Suprapubic skin (tissue), 4 donors: ENCODE results near the gene SLC9A2. TPM values are rescaled to one million over a fixed set of nuclear protein-coding genes. Genes with fewer than 3 reads are reported as not detected.

Source experiments
- DNase-seq, 2 donors: peaks; one replicate each; pipeline ENCODE4 v3.0.0-alpha.2; 2019; ENCODE audit warnings: low spot score in 2 of 2
- H3K27ac ChIP-seq: fragments of 200-600 bp; sonication (generic); one replicate; pipeline ENCODE4 v1.5.1; 2019
- H3K27me3 ChIP-seq: fragments of 200-600 bp; sonication (generic); one replicate; pipeline ENCODE4 v1.5.1; 2019
- H3K36me3 ChIP-seq: fragments of 200-600 bp; sonication (generic); one replicate; pipeline ENCODE4 v1.5.1; 2019
- H3K4me1 ChIP-seq: fragments of 200-600 bp; sonication (generic); one replicate; pipeline ENCODE4 v1.5.1; 2019
- H3K4me3 ChIP-seq: fragments of 200-600 bp; sonication (generic); one replicate; pipeline ENCODE4 v1.5.1; 2019; ENCODE audit warnings: mild to moderate bottlenecking
- H3K9me3 ChIP-seq: fragments of 200-600 bp; sonication (generic); one replicate; pipeline ENCODE4 v1.5.1; 2019
- CTCF ChIP-seq, 2 donors: fragments of 200-600 bp in 1 of 2; fragments of 450-650 bp in 1 of 2; sonication (generic) in 1 of 2; IDR thresholded peaks; one replicate each; pipeline ENCODE4 v1.5.1; 2016 to 2019; ENCODE audit warnings: antibody characterized with exemption in 2 of 2, mild to moderate bottlenecking in 1 of 2, moderate library complexity in 1 of 2
- EP300 ChIP-seq: sonication (generic); formaldehyde crosslinking; IDR thresholded peaks from one replicate; pipeline ENCODE4 v1.6.1; 2017; ENCODE audit warnings: antibody characterized with exemption
- POLR2A ChIP-seq, 2 donors: fragments of 450-650 bp; IDR thresholded peaks; one replicate each; pipeline ENCODE4 v1.6.1; 2017; ENCODE audit warnings: antibody characterized with exemption in 2 of 2, mild to moderate bottlenecking in 2 of 2, moderate library complexity in 2 of 2
- POLR2AphosphoS5 ChIP-seq, 3 donors: sonication (generic); formaldehyde crosslinking; IDR thresholded peaks; one replicate each; pipeline ENCODE4 v1.6.1; 2017; ENCODE audit warnings: antibody characterized with exemption in 3 of 3
- WGBS: methylation state at CpG from one replicate; pipeline ENCODE4 v1.1.5; 2018; 5-methylcytosine and 5-hydroxymethylcytosine counted together
- total RNA-seq, 4 donors: library from RNA; depleted of rRNA; stranded (reverse); fragments of >200 nt; gene quantifications; one replicate each; pipeline ENCODE4 v1.1.0, GENCODE V29; 2016

The SLC9A2 gene
- total RNA-seq, 4 donors from 2014 or later: 1.2 to 3.9 (median 2.8) TPM

GRCh38 chr2:102696463-102696862, 77.1 kb downstream of the SLC9A2 start:
- Histone ChIP-seq H3K4me1 (no peaks in the 10 kb centered on the region), H3K27me3 (no peaks in the 10 kb centered on the region), H3K4me3 (no peak overlapping the region), H3K36me3 (no peaks in the 10 kb centered on the region), H3K9me3 (no peaks in the 10 kb centered on the region), H3K27ac (no peak overlapping the region)
- TF ChIP-seq POLR2A (IDR thresholded peaks at IDR 0.05) (no peak), POLR2AphosphoS5 (IDR thresholded peaks at IDR 0.05) (no peak), EP300 (no peak), CTCF (IDR thresholded peaks at IDR 0.05) (no peak)
- no peak for DNase-seq
- WGBS: 90% methylated on average over 2 of the region's 2 CpGs

- TF ChIP-seq POLR2A (IDR thresholded peaks at IDR 0.05) (no peak), POLR2AphosphoS5 (IDR thresholded peaks at IDR 0.05) (no peak), CTCF (IDR thresholded peaks at IDR 0.05) (no peak), EP300 (no peak)
- H3K36me3 ChIP-seq: no peaks in the 10 kb centered on the region
- DNase-seq: no peak
These were observed 79.2 kb downstream of the SLC9A2 start for GRCh38 chr2:102698369-102699111.

GRCh38 chr2:102703305-102703704, 84.0 kb downstream of the SLC9A2 start:
- H3K9me3 ChIP-seq: no peaks in the 10 kb centered on the region
- H3K4me3 ChIP-seq: no peak overlapping the region
- H3K36me3 ChIP-seq: no peaks in the 10 kb centered on the region
- no peak for DNase-seq
- no peaks in the 10 kb centered on the region for H3K4me1 ChIP-seq
- H3K27me3 ChIP-seq: peaks cover 12% of the 10 kb centered on the region
- no peak overlapping the region for H3K27ac ChIP-seq
- TF ChIP-seq POLR2A (IDR thresholded peaks at IDR 0.05): no peak
- TF ChIP-seq POLR2AphosphoS5 (IDR thresholded peaks at IDR 0.05): no peak
- no peak for TF ChIP-seq EP300
- TF ChIP-seq CTCF (IDR thresholded peaks at IDR 0.05): no peak
- 88% methylated on average over 2 of the region's 2 CpGs for WGBS

More at GRCh38 chr2:102698369-102699111, 79.2 kb downstream of the SLC9A2 start:
- 71% methylated on average over 6 of the region's 6 CpGs for WGBS
- Histone ChIP-seq H3K4me1 (no peaks in the 10 kb centered on the region), H3K9me3 (no peaks in the 10 kb centered on the region), H3K4me3 (no peak overlapping the region), H3K27ac (no peak overlapping the region), H3K27me3 (peaks cover 4% of the 10 kb centered on the region)

- no peaks in the 10 kb centered on the region for H3K9me3 ChIP-seq
- no peak overlapping the region for H3K4me3 ChIP-seq
- peaks cover 12% of the 10 kb centered on the region for H3K27me3 ChIP-seq
- DNase-seq: no peak
- no peak overlapping the region for H3K27ac ChIP-seq
- TF ChIP-seq POLR2AphosphoS5 (IDR thresholded peaks at IDR 0.05) (no peak), POLR2A (IDR thresholded peaks at IDR 0.05) (no peak), CTCF (IDR thresholded peaks at IDR 0.05) (no peak), EP300 (no peak)
- no peaks in the 10 kb centered on the region for H3K36me3 ChIP-seq
- H3K4me1 ChIP-seq: no peaks in the 10 kb centered on the region
These were observed 84.4 kb downstream of the SLC9A2 start for GRCh38 chr2:102703748-102704147.

GRCh38 chr2:102704531-102704930, 85.2 kb downstream of the SLC9A2 start:
- no peak overlapping the region for H3K27ac ChIP-seq
- H3K4me3 ChIP-seq: no peak overlapping the region
- no peaks in the 10 kb centered on the region for H3K4me1 ChIP-seq
- 65% methylated on average over 12 of the region's 12 CpGs for WGBS
- DNase-seq: no peak
- H3K27me3 ChIP-seq: peaks cover 12% of the 10 kb centered on the region
- H3K9me3 ChIP-seq: no peaks in the 10 kb centered on the region
- TF ChIP-seq EP300 (no peak), CTCF (IDR thresholded peaks at IDR 0.05) (no peak), POLR2AphosphoS5 (IDR thresholded peaks at IDR 0.05) (no peak), POLR2A (IDR thresholded peaks at IDR 0.05) (no peak)
- no peaks in the 10 kb centered on the region for H3K36me3 ChIP-seq
